Umbilical cord (tissue), 2 donors: Measurements from ENCODE around the gene EZR. TPM values are rescaled to one million over a fixed set of nuclear protein-coding genes. Genes with fewer than 3 reads are reported as not detected.

Experiments
- DNase-seq: peaks from one replicate; pipeline ENCODE4 v3.0.0-alpha.2; 2015; ENCODE audit warnings: low spot score
- total RNA-seq: library from RNA; depleted of rRNA; stranded (reverse); fragments of >200 nt; gene quantifications from one replicate; pipeline ENCODE4 v1.2.3, GENCODE V29; 2014; ENCODE audit warnings: low replicate concordance; ENCODE audit not compliant: insufficient read depth

EZR gene
- total RNA-seq, 1 donor from 2014 or later: 85.5 TPM

- DNase-seq: no peak
These were observed 82.0 kb downstream of the EZR start for GRCh38 chr6:158737082-158737709.

- DNase-seq: no peak
These were observed 84.2 kb downstream of the EZR start for GRCh38 chr6:158735009-158735408.

- no peak for DNase-seq
These were observed 88.6 kb downstream of the EZR start for GRCh38 chr6:158730541-158730907.

- DNase-seq: no peak
These were observed 89.1 kb downstream of the EZR start for GRCh38 chr6:158729906-158730540.

GRCh38 chr6:158725704-158726103 lies 93.5 kb downstream of the EZR start:
- no peak for DNase-seq

GRCh38 chr6:158722176-158722729 lies 96.9 kb downstream of the EZR start:
- no peak for DNase-seq

GRCh38 chr6:158718461-158719046 lies 100.6 kb downstream of the EZR start:
- DNase-seq: no peak

- no peak for DNase-seq
These were observed 101.5 kb downstream of the EZR start for GRCh38 chr6:158717341-158718330.

Other genes with a start within 250 kb of the EZR start
- 58.7 TPM for gene DYNLT1, start 174.6 kb downstream of the EZR start, total RNA-seq
- gene SYTL3, start 169.3 kb downstream of the EZR start, total RNA-seq: 1.7 TPM
- gene RSPH3, start 180.8 kb upstream of the EZR start, total RNA-seq: 7.5 TPM
- gene TAGAP, start 225.6 kb upstream of the EZR start, total RNA-seq: 3.6 TPM